K562 (cell line): ENCODE measurements around the gene FITM2. TPM values are rescaled to one million over a fixed set of nuclear protein-coding genes. Genes with fewer than 3 reads are reported as not detected.

Experiments
- ARID1B ChIP-seq: fragments of 450-650 bp; IDR thresholded peaks from 2 replicates; pipeline ENCODE4 v1.6.1; 2016; ENCODE audit warnings: antibody characterized with exemption, mild to moderate bottlenecking, inconsistent platforms
- BHLHE40 ChIP-seq: IDR thresholded peaks from 2 replicates; pipeline ENCODE4 v1.6.1; 2011; ENCODE audit warnings: low read length, improper control_type of control experiment
- CSDE1 ChIP-seq, 2 experiments: fragments of 450-650 bp; IDR thresholded peaks; 2 replicates each; pipeline ENCODE4 v1.6.1; 2016; ENCODE audit warnings: mild to moderate bottlenecking in 1 of 2
- NFIX ChIP-seq: fragments of 250-450 bp; sonication (Bioruptor Pico); IDR thresholded peaks from 2 replicates; pipeline ENCODE4 v1.4.0; 2020; ENCODE audit warnings: low read depth, mild to moderate bottlenecking, moderate library complexity
- PPARD ChIP-seq: fragments of 250-450 bp; sonication (Bioruptor Pico); IDR thresholded peaks from 2 replicates; pipeline ENCODE4 v1.8.0; 2022; ENCODE audit warnings: inconsistent platforms, mild to moderate bottlenecking, moderate library complexity
- PRPF4 ChIP-seq: fragments of 200-400 bp; formaldehyde crosslinking; IDR thresholded peaks from one replicate; pipeline ENCODE4 v1.6.1; 2017; ENCODE audit warnings: low read length, low read depth, mild to moderate bottlenecking; ENCODE audit not compliant: insufficient read depth, poor library complexity, severe bottlenecking
- TCFL5 ChIP-seq: fragments of 250-450 bp; sonication (Bioruptor Pico); conservative IDR thresholded peaks from 2 replicates; pipeline ENCODE4 v1.6.1; 2021; ENCODE audit warnings: mild to moderate bottlenecking, moderate library complexity, matching md5 sums
- XRCC3 ChIP-seq: fragments of 450-650 bp; IDR thresholded peaks from 2 replicates; pipeline ENCODE4 v1.6.1; 2017; ENCODE audit warnings: mild to moderate bottlenecking, moderate library complexity
- ZC3H11A ChIP-seq: IDR thresholded peaks from 2 replicates; pipeline ENCODE4 v1.6.1; 2012; ENCODE audit warnings: low read depth, low read length, improper control_type of control experiment
- ZSCAN29 ChIP-seq: fragments of 450-650 bp; IDR thresholded peaks from 2 replicates; pipeline ENCODE4 v1.6.1; 2017
- polyA plus RNA-seq, 8 experiments: library from polyadenylated mRNA; depleted of rRNA in 4 of 8; stranded (reverse) in 5 of 8; unstranded in 3 of 8; fragments of >200 nt; fragmentation: Nextera tagmentation in 2 of 8; fragmentation: Illumina TruSeq in 1 of 8; extraction: Ambion mirVana in 2 of 8; extraction: Trizol in 1 of 8; gene quantifications; 2 replicates each; pipeline versions ENCODE4 v1.2.1 to v1.2.3, GENCODE V29; 2011 to 2014; ENCODE audit warnings: inconsistent platforms in 1 of 8, missing spikeins in 1 of 8
- total RNA-seq, 7 experiments: library from RNA; depleted of rRNA in 6 of 7; stranded (reverse); fragments of >200 nt in 6 of 7; fragmentation: Illumina TruSeq in 2 of 7; extraction: Trizol in 2 of 7; gene quantifications; 2 replicates each; pipeline versions ENCODE4 v1.2.1 to v1.2.3, GENCODE V29; 2011 to 2021; ENCODE audit warnings: low replicate concordance in 1 of 7
- TF ChIP-seq, protein P1 (sequence below): fragments of 200-800 bp; sonication (Bioruptor generic); IDR thresholded peaks from 2 replicates; pipeline ENCODE4 v1.6.1; 2017; ENCODE audit warnings: missing genetic modification characterization, missing compliant biosample characterization
- TF ChIP-seq, protein P2 (sequence below): sonication (generic); formaldehyde crosslinking; IDR thresholded peaks from 2 replicates; pipeline ENCODE4 v1.8.0; 2022; ENCODE audit warnings: mild to moderate bottlenecking, low read depth, missing genetic modification reagents
- TF ChIP-seq, protein P3 (sequence below): sonication (generic); IDR thresholded peaks from 2 replicates; pipeline ENCODE4 v1.6.1; 2016
- TF ChIP-seq, protein P4 (sequence below): fragments of 450-650 bp; IDR thresholded peaks from 2 replicates; pipeline ENCODE4 v1.6.1; 2016; ENCODE audit warnings: borderline replicate concordance

FITM2 gene
- total and polyA plus RNA-seq, 9 of the 15 experiments (the other 6 are each of a cell fraction or from before 2014, with no cell fraction given), result 0.64 to 2.8 (median 1.8) TPM

DNA sequence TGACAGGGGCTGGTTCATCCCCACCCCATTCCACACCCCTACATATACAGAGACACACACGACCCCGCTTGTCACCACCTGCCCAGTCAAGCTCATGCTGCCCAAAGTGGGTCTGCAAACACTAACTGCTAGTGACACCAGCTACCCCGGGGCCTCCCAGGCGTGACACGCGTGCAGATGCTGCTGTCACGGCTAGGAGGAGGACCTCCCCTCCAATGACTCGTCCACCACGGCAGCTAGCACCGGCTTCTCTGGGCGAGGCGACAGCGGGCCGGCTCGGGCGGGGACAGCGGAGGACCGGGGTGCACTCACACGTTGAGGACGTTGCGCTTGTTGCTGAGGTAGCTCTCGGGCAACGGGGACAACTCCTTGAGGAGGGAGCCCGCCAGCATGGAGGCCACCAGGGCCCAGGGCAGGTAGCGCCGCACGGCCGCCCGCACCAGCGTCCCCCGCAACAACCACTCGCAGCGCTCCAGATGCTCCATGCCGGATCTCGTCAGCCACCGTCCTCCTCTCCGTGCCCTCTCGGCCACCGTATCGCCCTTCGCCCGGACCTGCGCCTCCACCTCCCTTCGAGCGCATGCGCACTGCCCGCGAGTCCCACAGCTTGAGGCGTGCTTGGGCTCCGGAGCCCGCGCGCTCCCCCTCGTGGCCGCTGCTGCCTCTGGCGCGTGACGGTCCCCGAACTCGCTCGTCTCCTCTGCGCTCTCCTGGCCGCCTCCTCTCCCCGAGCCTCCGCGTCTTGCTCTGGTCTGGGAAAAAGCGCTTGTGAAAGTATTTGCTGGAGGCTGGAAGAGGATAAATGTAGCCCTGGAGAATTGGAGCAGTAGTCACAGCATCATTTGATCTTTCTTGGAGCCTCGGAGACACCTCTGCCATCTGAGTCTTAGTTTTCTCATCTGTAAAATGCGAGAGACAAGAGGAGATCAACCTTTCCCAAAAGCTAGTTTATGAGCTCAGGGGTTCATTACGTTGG is at the start of gene FITM2 (continued):
- TF ChIP-seq BHLHE40 (peak; percentile 86), PRPF4 (no peak), CSDE1 (IDR thresholded peaks at IDR 0.05) (no peak), XRCC3 (no peak), ZC3H11A (no peak), TCFL5 (CRISPR knock-in tag) (no peak), PPARD (CRISPR knock-in tag) (no peak), ARID1B (no peak), ZSCAN29 (no peak), NFIX (no peak)
- TF ChIP-seq, protein P1, sequence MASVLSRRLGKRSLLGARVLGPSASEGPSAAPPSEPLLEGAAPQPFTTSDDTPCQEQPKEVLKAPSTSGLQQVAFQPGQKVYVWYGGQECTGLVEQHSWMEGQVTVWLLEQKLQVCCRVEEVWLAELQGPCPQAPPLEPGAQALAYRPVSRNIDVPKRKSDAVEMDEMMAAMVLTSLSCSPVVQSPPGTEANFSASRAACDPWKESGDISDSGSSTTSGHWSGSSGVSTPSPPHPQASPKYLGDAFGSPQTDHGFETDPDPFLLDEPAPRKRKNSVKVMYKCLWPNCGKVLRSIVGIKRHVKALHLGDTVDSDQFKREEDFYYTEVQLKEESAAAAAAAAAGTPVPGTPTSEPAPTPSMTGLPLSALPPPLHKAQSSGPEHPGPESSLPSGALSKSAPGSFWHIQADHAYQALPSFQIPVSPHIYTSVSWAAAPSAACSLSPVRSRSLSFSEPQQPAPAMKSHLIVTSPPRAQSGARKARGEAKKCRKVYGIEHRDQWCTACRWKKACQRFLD (CRISPR knock-in tag), result no peak
- TF ChIP-seq, protein P2, sequence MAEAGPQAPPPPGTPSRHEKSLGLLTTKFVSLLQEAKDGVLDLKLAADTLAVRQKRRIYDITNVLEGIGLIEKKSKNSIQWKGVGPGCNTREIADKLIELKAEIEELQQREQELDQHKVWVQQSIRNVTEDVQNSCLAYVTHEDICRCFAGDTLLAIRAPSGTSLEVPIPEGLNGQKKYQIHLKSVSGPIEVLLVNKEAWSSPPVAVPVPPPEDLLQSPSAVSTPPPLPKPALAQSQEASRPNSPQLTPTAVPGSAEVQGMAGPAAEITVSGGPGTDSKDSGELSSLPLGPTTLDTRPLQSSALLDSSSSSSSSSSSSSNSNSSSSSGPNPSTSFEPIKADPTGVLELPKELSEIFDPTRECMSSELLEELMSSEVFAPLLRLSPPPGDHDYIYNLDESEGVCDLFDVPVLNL (CRISPR knock-in tag), result peak; percentile 83; the same call in 1 of the 2 replicates
- TF ChIP-seq, protein P3, sequence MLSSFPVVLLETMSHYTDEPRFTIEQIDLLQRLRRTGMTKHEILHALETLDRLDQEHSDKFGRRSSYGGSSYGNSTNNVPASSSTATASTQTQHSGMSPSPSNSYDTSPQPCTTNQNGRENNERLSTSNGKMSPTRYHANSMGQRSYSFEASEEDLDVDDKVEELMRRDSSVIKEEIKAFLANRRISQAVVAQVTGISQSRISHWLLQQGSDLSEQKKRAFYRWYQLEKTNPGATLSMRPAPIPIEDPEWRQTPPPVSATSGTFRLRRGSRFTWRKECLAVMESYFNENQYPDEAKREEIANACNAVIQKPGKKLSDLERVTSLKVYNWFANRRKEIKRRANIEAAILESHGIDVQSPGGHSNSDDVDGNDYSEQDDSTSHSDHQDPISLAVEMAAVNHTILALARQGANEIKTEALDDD, result no peak
- TF ChIP-seq, protein P4, sequence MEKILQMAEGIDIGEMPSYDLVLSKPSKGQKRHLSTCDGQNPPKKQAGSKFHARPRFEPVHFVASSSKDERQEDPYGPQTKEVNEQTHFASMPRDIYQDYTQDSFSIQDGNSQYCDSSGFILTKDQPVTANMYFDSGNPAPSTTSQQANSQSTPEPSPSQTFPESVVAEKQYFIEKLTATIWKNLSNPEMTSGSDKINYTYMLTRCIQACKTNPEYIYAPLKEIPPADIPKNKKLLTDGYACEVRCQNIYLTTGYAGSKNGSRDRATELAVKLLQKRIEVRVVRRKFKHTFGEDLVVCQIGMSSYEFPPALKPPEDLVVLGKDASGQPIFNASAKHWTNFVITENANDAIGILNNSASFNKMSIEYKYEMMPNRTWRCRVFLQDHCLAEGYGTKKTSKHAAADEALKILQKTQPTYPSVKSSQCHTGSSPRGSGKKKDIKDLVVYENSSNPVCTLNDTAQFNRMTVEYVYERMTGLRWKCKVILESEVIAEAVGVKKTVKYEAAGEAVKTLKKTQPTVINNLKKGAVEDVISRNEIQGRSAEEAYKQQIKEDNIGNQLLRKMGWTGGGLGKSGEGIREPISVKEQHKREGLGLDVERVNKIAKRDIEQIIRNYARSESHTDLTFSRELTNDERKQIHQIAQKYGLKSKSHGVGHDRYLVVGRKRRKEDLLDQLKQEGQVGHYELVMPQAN, result peak; percentile 60; the same call in 1 of the 2 replicates
